T-helper 2 cell treated with Interferon-gamma antibody and Interleukin-4, amounts not matched to agents 5 μg/mL and 100 μg/mL, for 36 hours (primary cell): ENCODE data around the gene UBE2G1.

Experiments used
- DNase-seq: peaks from one replicate; pipeline ENCODE4 v3.0.0; 2021; ENCODE audit warnings: low spot score
- H3K27ac Mint-ChIP-seq: one replicate; pipeline ENCODE4 v1.8.0; 2021; ENCODE audit warnings: mild to moderate bottlenecking, mixed read lengths
- H3K27me3 Mint-ChIP-seq: one replicate; pipeline ENCODE4 v1.8.0; 2021; ENCODE audit warnings: low read depth, mixed read lengths
- H3K36me3 Mint-ChIP-seq: one replicate; pipeline ENCODE4 v1.8.0; 2021; ENCODE audit warnings: low read depth, mixed read lengths
- H3K4me1 Mint-ChIP-seq: one replicate; pipeline ENCODE4 v1.8.0; 2021; ENCODE audit warnings: low read depth, mixed read lengths
- H3K4me3 Mint-ChIP-seq: one replicate; pipeline ENCODE4 v1.8.0; 2022; ENCODE audit warnings: mild to moderate bottlenecking, moderate library complexity, mixed read lengths
- H3K9me3 Mint-ChIP-seq: one replicate; pipeline ENCODE4 v1.8.0; 2021; ENCODE audit warnings: mixed read lengths

UBE2G1 gene

DNA sequence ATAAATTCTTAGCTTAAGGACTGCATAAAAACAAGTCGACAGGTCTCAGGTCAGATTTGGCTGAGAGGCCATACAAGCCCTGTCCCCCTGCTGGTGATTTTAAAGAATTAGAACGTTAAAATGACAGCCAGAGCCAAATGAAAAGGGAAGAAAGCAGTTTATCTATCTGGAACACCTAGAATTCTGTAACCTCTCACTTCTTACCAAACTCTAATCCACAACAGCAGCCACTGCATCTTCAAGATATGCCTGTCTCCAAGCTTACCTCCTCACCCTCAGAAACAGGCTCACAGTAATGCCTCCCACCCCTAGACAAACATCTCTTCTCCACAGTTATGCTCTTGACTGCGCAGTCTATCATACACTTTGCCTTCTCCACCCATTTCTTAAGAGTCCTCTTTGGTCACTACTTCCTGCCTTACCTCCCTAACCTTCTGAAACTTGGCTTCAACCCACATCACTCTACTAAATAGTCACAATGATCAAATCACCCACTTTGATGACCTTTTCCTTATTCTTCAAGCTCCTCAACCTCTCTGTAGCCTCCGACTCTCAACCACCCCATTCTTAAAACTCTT is 116.9 kb downstream of the UBE2G1 start:
- DNase-seq = no peak
- Mint-ChIP-seq H3K9me3 (no peaks in the 10 kb centered on the region), H3K36me3 (peaks cover 17% of the 10 kb centered on the region), H3K27ac (peak overlapping the region; percentile 13), H3K4me3 (no peak overlapping the region), H3K4me1 (peaks cover 28% of the 10 kb centered on the region), H3K27me3 (no peaks in the 10 kb centered on the region)

DNA sequence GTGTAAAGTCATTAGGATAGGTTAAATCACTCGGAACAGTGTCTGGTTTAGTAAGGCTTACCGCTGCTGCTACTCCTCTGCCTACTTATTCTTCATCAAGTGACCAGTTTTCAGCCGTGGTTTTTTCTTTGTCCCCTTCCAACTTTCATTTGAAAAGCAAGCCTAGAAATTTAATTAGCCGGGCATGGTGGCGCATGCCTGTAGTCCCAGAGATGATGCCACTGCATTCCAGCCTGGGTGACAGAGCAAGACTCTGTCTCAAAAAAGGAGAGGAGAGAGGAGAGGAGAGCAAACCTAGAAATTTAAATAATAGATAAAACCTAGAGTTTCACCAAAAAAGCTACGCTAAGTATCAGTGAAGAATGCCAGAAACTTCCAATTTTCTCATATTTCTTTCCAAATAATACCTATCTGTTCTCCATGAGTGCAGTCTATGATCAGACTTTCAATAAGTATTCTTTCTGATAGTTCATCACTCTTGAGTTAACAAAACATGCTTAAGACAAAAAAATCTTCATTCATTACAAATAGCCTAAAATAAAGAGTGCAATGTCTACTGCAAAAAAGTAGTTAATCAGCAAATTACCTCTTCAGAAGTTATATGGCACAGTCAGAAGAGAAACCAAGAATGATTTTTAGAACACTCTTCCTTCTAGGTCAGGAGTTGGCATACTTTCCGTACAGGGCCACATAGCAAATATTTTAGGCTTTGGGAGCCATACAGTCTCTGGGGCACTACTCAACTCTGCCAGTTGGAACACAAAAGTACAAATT is 117.8 kb downstream of the UBE2G1 start:
- no peak overlapping the region for H3K27ac Mint-ChIP-seq
- no peak for DNase-seq
- peaks cover 28% of the 10 kb centered on the region for H3K4me1 Mint-ChIP-seq
- no peaks in the 10 kb centered on the region for H3K9me3 Mint-ChIP-seq
- H3K4me3 Mint-ChIP-seq = no peak overlapping the region
- no peaks in the 10 kb centered on the region for H3K27me3 Mint-ChIP-seq
- H3K36me3 Mint-ChIP-seq = peaks cover 16% of the 10 kb centered on the region

DNA sequence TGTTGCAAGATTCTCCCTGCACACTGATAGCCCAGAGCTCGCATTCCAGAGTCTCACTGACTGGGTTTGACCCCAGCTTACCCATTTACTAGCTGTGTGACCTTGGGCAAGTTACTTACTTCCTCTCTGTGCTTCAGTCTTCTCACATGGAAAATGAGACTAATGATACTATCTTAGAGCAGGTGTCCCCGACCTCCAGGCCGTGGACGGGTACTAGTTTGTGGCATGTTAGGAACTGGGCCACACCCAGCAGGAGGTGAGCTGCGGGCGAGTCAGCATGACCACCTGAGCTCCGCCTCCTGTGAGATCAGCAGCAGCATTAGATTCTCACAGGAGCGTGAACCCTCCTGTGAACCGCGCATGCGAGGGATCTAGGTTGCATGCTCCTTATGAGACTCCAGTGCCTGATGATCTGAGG is 118.5 kb downstream of the UBE2G1 start:
- DNase-seq = no peak
- Mint-ChIP-seq H3K27me3 (no peaks in the 10 kb centered on the region), H3K4me3 (no peak overlapping the region), H3K27ac (no peak overlapping the region), H3K36me3 (peaks cover 13% of the 10 kb centered on the region), H3K4me1 (peaks cover 25% of the 10 kb centered on the region), H3K9me3 (no peaks in the 10 kb centered on the region)

DNA sequence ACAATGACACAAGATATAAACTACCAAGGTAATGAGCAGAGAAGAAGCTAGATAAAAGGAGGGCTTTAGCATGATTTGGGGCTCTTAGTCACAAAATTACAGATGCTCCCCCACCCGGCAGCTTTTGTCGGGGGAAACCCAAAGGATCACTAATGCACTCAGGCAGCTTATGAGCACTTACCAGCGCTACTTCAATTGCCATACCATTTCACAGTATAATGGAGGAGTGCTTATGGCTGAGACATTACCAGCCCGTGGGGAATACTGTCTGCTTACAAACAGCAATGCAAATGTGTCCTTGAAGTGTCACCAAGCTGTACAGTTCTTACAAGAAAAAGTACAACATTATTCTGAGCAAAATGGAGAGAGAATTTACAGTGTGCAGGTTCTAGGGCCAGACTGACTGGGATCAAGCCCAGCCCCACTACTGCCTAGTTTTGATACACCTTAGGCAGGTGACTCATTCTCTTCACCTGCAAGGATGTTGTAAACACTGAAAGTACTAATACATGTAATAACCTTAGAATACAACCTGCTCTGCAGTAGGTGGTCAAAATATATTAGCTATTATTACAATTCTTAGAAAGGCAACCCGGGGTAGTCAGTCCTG is 119.0 kb downstream of the UBE2G1 start:
- Mint-ChIP-seq H3K27me3 (no peaks in the 10 kb centered on the region), H3K4me3 (no peak overlapping the region), H3K4me1 (peaks cover 25% of the 10 kb centered on the region), H3K36me3 (peaks cover 16% of the 10 kb centered on the region), H3K9me3 (no peaks in the 10 kb centered on the region), H3K27ac (no peak overlapping the region)
- no peak for DNase-seq

DNA sequence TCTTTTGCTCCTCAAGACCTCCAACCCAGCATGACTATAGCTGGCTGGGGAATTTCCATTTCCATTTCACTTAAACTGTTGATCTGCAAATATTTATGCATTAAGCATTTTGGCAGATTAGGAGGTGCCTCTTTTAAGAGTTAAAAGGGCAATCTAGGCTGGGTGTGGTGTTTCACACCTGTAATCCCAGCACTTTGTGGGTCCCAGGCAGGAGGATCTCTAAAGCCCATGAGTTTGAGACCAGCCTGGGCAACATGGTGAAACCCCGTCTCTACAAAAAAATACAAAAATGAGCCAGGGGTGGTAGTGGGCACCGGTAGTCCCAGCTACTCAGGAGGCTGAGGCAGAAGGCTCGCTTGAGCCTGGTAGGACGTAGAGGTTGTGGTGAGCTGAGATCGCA is 119.8 kb downstream of the UBE2G1 start:
- H3K27me3 Mint-ChIP-seq = no peaks in the 10 kb centered on the region
- no peak overlapping the region for H3K27ac Mint-ChIP-seq
- H3K4me1 Mint-ChIP-seq = peaks cover 23% of the 10 kb centered on the region
- no peaks in the 10 kb centered on the region for H3K9me3 Mint-ChIP-seq
- H3K4me3 Mint-ChIP-seq = no peak overlapping the region
- DNase-seq = no peak
- H3K36me3 Mint-ChIP-seq = peaks cover 19% of the 10 kb centered on the region

DNA sequence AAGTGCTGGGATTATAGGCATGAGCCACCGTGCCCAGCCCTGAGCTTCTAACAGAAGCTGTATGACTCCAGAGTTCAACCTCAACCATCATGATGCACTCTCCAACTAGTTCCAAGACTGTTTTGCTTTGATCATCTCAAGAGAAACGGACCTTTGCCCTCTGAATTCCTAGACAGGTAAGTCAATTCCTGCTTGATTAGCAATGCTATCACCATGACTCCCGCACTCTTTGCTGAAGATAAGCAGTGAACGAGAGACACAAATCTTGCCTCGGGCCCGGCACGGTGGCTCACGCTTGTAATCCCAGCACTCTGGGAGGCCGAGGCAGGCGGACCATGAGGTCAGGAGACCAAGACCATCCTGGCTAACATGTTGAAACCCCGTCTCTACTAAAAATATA is 124.9 kb downstream of the UBE2G1 start:
- no peak overlapping the region for H3K27ac Mint-ChIP-seq
- H3K27me3 Mint-ChIP-seq = no peaks in the 10 kb centered on the region
- peaks cover 29% of the 10 kb centered on the region for H3K36me3 Mint-ChIP-seq
- no peak overlapping the region for H3K4me3 Mint-ChIP-seq
- no peaks in the 10 kb centered on the region for H3K9me3 Mint-ChIP-seq
- no peak for DNase-seq
- H3K4me1 Mint-ChIP-seq = peaks cover 3% of the 10 kb centered on the region

DNA sequence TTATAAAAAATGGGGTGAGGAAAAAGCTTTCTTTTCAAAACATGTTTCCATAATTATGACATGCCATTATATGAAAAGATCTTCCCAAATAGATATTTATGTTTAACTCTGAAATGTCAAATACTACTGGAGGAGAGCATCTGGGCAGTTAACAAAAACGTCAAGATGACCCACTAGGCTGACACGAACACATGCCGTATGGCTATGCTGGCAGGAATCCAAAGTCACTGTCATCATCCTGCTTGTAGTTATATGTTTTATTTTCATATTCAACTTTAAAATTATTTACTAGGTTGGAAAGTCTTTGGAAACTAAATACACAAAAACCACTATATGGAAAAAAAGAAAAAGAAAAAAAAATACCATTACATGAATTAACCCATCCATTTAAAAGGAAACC is 130.0 kb downstream of the UBE2G1 start:
- no peak for DNase-seq

DNA sequence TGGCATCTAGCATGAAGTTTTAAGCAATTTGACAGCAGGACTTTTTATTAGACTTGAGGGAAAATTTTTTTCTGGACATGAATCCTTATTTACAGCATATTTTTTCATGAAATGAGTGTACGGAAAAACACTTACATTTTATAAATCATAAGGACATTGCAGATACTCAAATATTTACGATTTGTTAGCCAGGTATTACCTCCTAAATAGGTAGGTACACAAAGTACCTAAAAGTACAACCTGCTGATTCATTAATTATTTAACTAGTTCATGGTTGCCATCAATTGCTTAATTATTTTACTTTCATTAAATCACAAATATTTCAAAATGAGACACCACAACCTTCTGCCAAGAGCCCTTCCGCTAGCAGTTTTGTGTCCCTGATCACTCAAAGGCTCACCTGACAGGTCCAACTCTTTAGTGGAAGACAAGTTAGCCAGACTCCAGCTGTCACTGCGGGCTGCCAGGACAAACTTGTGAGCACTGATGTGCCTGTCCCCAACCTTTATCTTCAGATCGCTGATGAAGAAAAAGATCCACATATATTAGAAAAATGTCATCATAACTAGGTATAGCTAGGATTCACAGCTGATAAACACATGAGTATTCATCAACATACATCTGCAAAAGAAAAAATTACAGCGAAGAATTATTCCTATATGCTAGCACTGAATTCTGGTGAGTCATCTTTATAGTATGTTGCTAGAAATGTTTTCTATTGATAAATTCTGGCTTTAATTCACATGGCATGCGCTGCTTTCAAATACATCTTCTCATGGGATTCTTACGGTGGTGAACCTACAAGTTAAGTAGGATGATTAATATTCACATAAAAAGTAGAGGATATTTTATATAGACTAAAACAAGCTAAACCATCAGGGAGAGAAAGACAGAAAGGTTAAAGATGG is 130.8 kb downstream of the UBE2G1 start:
- Mint-ChIP-seq H3K36me3 (peaks cover 37% of the 10 kb centered on the region), H3K9me3 (no peaks in the 10 kb centered on the region), H3K27ac (no peak overlapping the region), H3K4me3 (no peak overlapping the region), H3K4me1 (peaks cover 12% of the 10 kb centered on the region), H3K27me3 (no peaks in the 10 kb centered on the region)
- no peak for DNase-seq

More for the DNA sequence above, 130.0 kb downstream of the UBE2G1 start:
- H3K9me3 Mint-ChIP-seq = no peaks in the 10 kb centered on the region
- no peak overlapping the region for H3K27ac Mint-ChIP-seq
- H3K4me3 Mint-ChIP-seq = no peak overlapping the region
- H3K4me1 Mint-ChIP-seq = peaks cover 12% of the 10 kb centered on the region
- H3K27me3 Mint-ChIP-seq = no peaks in the 10 kb centered on the region
- H3K36me3 Mint-ChIP-seq = peaks cover 37% of the 10 kb centered on the region

DNA sequence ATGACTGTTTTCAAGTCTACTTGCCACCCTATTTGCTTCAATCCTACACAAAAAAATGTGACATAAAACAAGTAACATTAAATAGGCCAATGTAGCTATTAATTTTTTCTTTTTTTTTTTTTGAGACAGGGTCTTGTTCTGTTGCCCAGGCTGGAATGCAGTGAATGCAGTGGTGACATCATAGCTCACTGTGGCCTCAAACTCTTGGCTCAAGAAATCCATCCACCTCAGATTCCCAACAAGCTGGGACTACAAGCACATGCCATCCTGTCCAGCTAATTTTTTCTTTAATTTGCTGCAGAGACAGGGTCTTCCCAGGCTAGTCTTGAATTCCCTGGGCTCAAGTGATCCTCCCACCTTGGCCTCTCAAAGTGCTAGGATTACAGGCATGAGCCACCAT is 132.1 kb downstream of the UBE2G1 start:
- no peak overlapping the region for H3K4me3 Mint-ChIP-seq
- peaks cover 37% of the 10 kb centered on the region for H3K36me3 Mint-ChIP-seq
- no peak overlapping the region for H3K27ac Mint-ChIP-seq

DNA sequence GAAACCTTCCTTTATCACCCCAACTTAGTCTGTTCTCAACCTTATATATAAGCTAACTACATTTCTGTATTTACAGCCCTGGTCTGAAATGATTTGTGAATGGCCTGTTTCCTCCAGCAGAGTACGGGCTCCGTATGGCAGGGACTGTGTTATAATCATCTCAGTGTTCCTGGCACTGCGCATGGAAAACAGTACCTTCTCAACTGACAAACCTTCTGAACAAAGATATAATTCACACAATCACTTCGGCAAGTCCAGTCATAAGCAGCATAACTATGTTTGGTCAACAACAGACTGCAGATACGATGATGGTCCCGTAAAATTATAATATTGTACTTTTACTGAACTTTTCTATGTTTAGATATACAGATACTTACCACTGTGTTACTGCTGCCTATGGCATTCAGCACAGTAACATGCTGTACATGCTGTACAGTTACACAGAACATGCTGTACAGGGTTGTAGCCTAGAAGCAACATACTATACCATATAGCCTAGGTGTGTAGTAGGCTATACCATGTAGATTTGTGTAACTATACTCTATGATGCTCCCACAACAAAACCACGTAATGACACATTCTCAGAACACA is 132.7 kb downstream of the UBE2G1 start:
- no peaks in the 10 kb centered on the region for H3K9me3 Mint-ChIP-seq
- peaks cover 12% of the 10 kb centered on the region for H3K4me1 Mint-ChIP-seq
- H3K4me3 Mint-ChIP-seq = no peak overlapping the region
- H3K27me3 Mint-ChIP-seq = no peaks in the 10 kb centered on the region
- no peak for DNase-seq
- H3K27ac Mint-ChIP-seq = no peak overlapping the region
- peaks cover 33% of the 10 kb centered on the region for H3K36me3 Mint-ChIP-seq

More for the DNA sequence above, 132.1 kb downstream of the UBE2G1 start:
- DNase-seq = no peak
- H3K4me1 Mint-ChIP-seq = peaks cover 12% of the 10 kb centered on the region
- H3K27me3 Mint-ChIP-seq = no peaks in the 10 kb centered on the region
- no peaks in the 10 kb centered on the region for H3K9me3 Mint-ChIP-seq

DNA sequence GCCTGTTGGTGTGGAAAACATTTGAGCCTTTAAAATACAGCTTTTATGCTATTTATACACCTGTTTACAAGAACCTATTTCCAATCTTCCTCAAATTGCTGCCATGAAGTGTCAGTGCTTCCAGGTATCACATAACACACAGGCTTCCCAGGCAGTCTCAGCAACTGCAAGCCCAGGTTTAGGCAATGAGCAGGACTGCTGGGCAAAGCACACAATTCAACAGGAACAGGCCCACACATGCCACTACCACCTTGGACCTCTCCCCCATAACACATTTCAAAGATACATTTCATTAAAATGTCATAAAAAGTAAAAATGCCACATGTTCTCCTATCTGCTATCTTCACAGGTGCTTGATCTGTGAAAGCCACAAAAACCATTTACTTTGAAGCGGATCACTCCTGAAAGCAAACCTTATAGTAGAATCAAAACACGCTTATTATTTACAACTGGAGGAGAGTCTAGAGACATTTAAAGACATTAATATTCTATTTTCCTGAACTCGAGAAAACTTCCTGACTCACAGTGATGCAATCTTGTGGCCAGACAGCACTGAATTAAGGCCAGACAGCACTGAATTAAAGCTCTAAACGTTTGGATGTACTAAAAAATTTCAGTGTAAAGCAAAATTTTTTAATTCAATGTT is 134.2 kb downstream of the UBE2G1 start:
- Mint-ChIP-seq H3K27me3 (no peaks in the 10 kb centered on the region), H3K36me3 (peaks cover 36% of the 10 kb centered on the region), H3K27ac (peak overlapping the region; percentile 9), H3K9me3 (no peaks in the 10 kb centered on the region), H3K4me3 (no peak overlapping the region), H3K4me1 (peaks cover 12% of the 10 kb centered on the region)
- DNase-seq = no peak

DNA sequence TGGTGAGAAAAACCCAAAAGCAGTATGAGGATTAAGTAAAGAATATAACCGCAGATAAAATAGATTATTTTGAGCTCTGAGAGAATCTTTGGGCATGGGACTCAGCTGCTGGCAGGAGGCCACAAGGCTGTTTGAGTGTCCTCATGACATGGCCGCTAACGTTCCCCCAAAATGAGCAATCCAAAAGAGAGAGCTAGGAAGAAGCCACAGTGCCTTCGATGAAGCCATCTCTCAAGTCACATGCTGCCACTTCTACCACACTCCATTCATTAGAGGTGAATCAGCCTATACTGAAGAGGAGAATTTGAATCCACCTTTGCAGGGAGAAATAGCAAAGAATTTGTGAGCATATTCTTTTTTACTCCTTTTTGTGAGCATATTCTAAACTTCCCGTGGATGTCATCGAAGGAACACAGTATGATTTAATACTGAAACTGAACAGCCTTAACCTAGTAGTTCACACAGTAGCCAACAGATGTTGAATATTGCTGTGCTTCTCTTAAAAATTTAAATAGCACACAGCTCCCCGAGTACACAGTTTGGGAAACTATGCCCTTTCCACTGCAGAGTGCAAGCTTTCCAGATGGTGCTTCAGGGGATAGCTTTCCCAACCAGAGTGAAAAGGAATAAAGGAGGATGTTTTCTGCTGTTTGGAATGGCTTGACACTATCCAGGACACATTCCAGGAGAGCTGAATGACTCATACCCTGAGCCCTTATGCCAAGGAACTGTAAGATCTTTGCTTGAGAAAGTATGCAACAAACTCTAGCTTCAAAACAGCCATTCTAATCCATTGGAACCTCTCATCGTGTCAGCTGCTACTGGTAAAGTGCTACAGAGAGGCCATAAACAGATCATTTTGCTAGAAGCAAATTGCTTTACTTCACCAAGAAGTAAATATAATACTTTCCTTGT is 136.6 kb downstream of the UBE2G1 start:
- no peak overlapping the region for H3K27ac Mint-ChIP-seq
- peaks cover 12% of the 10 kb centered on the region for H3K4me1 Mint-ChIP-seq
- H3K36me3 Mint-ChIP-seq = peaks cover 33% of the 10 kb centered on the region
- H3K4me3 Mint-ChIP-seq = no peak overlapping the region
- no peaks in the 10 kb centered on the region for H3K9me3 Mint-ChIP-seq
- no peaks in the 10 kb centered on the region for H3K27me3 Mint-ChIP-seq
- no peak for DNase-seq
